GM12878 (cell line): ENCODE results near the gene HMOX1. TPM values are rescaled to one million over a fixed set of nuclear protein-coding genes. Genes with fewer than 3 reads are reported as not detected.
A peak's percentile ranks its signal among the peaks of the same experiment; 100 is the strongest.

ENCODE experiments used
- IKZF1 ChIP-seq: fragments of 450-650 bp; conservative IDR thresholded peaks from 2 replicates; pipeline ENCODE4 v1.6.1; 2017; ENCODE audit warnings: antibody characterized with exemption, mild to moderate bottlenecking
- MEF2B ChIP-seq: fragments of 450-650 bp; IDR thresholded peaks from 2 replicates; pipeline ENCODE4 v1.6.1; 2018; ENCODE audit warnings: mild to moderate bottlenecking, moderate library complexity; ENCODE audit not compliant: partially characterized antibody, poor library complexity, severe bottlenecking
- RBBP5 ChIP-seq: fragments of 200-600 bp; sonication (generic); conservative IDR thresholded peaks from 2 replicates; pipeline ENCODE4 v1.6.1; 2016
- SUZ12 ChIP-seq: fragments of 200-600 bp; sonication (generic); IDR thresholded peaks from one replicate; pipeline ENCODE4 v1.6.1; 2018; ENCODE audit warnings: antibody characterized with exemption, mild to moderate bottlenecking; ENCODE audit not compliant: unreplicated experiment
- WRNIP1 ChIP-seq: IDR thresholded peaks from 2 replicates; pipeline ENCODE4 v1.6.1; 2011; ENCODE audit warnings: low read depth, low read length, improper control_type of control experiment, borderline replicate concordance
- YY1 ChIP-seq: IDR thresholded peaks from 2 replicates; pipeline ENCODE4 v1.6.1; 2011; ENCODE audit warnings: low read depth, mild to moderate bottlenecking, low read length
- ZBED1 ChIP-seq: IDR thresholded peaks from 2 replicates; pipeline ENCODE4 v1.6.1; 2016; ENCODE audit warnings: borderline replicate concordance
- ZNF384 ChIP-seq: IDR thresholded peaks from 2 replicates; pipeline ENCODE4 v1.6.1; 2012; ENCODE audit warnings: low read depth, mild to moderate bottlenecking, low read length, improper control_type of control experiment, borderline replicate concordance
- polyA plus RNA-seq, 11 experiments: library from polyadenylated mRNA; depleted of rRNA in 4 of 11; unstranded in 6 of 11; stranded (reverse) in 5 of 11; fragments of >200 nt; fragmentation: Nextera tagmentation in 4 of 11; fragmentation: Illumina TruSeq in 1 of 11; extraction: Ambion mirVana in 4 of 11; extraction: Trizol in 1 of 11; gene quantifications; 1 replicate in 1 of 11; 2 replicates in 10 of 11; pipeline versions ENCODE4 v1.2.1 to v1.2.3, GENCODE V29; 2011 to 2016; ENCODE audit warnings: inconsistent platforms in 2 of 11, missing spikeins in 2 of 11, low read depth in 1 of 11
- total RNA-seq, 4 experiments: library from RNA; depleted of rRNA in 3 of 4; stranded (reverse); fragments of >200 nt in 3 of 4; fragmentation: Illumina TruSeq in 1 of 4; extraction: Trizol in 1 of 4; gene quantifications; 2 replicates each; pipeline versions ENCODE4 v1.2.1 to v1.2.3, GENCODE V29; 2013 to 2021
- TF ChIP-seq, protein P1 (sequence below): fragments of 450-650 bp; IDR thresholded peaks from 2 replicates; pipeline ENCODE4 v1.6.1; 2018; ENCODE audit warnings: borderline replicate concordance, mild to moderate bottlenecking; ENCODE audit not compliant: partially characterized antibody
- TF ChIP-seq, protein P2 (sequence below): fragments of 450-650 bp; IDR thresholded peaks from 2 replicates; pipeline ENCODE4 v1.6.1; 2017; ENCODE audit warnings: borderline replicate concordance
- TF ChIP-seq, protein P3 (sequence below): fragments of 450-650 bp; IDR thresholded peaks from 2 replicates; pipeline ENCODE4 v1.6.1; 2016; ENCODE audit warnings: mild to moderate bottlenecking, moderate library complexity, borderline replicate concordance
- TF ChIP-seq, protein P4 (sequence below): fragments of 150-350 bp; IDR thresholded peaks from 2 replicates; pipeline ENCODE4 v1.6.1; 2014; ENCODE audit warnings: mild to moderate bottlenecking, low read depth, low read length
- TF ChIP-seq, protein P5 (sequence below): fragments of 450-650 bp; formaldehyde crosslinking; IDR thresholded peaks from 2 replicates; pipeline ENCODE4 v1.4.0; 2020; ENCODE audit warnings: mild to moderate bottlenecking, moderate library complexity
- TF ChIP-seq, protein P6 (sequence below): IDR thresholded peaks from 2 replicates; pipeline ENCODE4 v1.6.1; 2012; ENCODE audit warnings: low read depth, low read length, improper control_type of control experiment

HMOX1 gene
- total and polyA plus RNA-seq, 10 of the 15 experiments (the other 5 are each of a cell fraction or from before 2014, with no cell fraction given) = 1.5 to 36.7 (median 18.8) TPM

DNA sequence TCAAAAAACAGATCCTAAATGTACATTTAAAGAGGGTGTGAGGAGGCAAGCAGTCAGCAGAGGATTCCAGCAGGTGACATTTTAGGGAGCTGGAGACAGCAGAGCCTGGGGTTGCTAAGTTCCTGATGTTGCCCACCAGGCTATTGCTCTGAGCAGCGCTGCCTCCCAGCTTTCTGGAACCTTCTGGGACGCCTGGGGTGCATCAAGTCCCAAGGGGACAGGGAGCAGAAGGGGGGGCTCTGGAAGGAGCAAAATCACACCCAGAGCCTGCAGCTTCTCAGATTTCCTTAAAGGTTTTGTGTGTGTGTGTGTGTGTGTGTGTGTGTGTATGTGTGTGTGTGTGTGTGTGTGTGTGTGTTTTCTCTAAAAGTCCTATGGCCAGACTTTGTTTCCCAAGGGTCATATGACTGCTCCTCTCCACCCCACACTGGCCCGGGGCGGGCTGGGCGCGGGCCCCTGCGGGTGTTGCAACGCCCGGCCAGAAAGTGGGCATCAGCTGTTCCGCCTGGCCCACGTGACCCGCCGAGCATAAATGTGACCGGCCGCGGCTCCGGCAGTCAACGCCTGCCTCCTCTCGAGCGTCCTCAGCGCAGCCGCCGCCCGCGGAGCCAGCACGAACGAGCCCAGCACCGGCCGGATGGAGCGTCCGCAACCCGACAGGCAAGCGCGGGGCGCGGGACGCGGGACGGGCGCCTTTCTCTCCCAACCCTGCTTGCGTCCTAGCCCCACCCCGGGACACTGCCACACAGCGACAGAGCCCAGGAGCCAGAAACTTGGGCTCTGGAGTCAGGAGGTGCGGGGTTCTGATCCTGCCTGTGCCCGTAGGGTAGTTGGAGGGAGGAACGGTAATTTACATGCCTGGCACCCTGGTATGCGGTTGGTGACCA lies at the start of gene HMOX1 (continued):
- TF ChIP-seq MEF2B = peak; percentile 45
- TF ChIP-seq, protein P1, sequence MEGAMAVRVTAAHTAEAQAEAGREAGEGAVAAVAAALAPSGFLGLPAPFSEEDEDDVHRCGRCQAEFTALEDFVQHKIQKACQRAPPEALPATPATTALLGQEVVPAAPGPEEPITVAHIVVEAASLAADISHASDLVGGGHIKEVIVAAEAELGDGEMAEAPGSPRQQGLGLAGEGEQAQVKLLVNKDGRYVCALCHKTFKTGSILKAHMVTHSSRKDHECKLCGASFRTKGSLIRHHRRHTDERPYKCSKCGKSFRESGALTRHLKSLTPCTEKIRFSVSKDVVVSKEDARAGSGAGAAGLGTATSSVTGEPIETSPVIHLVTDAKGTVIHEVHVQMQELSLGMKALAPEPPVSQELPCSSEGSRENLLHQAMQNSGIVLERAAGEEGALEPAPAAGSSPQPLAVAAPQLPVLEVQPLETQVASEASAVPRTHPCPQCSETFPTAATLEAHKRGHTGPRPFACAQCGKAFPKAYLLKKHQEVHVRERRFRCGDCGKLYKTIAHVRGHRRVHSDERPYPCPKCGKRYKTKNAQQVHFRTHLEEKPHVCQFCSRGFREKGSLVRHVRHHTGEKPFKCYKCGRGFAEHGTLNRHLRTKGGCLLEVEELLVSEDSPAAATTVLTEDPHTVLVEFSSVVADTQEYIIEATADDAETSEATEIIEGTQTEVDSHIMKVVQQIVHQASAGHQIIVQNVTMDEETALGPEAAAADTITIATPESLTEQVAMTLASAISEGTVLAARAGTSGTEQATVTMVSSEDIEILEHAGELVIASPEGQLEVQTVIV = no peak
- no peak for TF ChIP-seq SUZ12
- TF ChIP-seq, protein P2, sequence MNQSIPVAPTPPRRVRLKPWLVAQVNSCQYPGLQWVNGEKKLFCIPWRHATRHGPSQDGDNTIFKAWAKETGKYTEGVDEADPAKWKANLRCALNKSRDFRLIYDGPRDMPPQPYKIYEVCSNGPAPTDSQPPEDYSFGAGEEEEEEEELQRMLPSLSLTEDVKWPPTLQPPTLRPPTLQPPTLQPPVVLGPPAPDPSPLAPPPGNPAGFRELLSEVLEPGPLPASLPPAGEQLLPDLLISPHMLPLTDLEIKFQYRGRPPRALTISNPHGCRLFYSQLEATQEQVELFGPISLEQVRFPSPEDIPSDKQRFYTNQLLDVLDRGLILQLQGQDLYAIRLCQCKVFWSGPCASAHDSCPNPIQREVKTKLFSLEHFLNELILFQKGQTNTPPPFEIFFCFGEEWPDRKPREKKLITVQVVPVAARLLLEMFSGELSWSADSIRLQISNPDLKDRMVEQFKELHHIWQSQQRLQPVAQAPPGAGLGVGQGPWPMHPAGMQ = no peak
- TF ChIP-seq, protein P3, sequence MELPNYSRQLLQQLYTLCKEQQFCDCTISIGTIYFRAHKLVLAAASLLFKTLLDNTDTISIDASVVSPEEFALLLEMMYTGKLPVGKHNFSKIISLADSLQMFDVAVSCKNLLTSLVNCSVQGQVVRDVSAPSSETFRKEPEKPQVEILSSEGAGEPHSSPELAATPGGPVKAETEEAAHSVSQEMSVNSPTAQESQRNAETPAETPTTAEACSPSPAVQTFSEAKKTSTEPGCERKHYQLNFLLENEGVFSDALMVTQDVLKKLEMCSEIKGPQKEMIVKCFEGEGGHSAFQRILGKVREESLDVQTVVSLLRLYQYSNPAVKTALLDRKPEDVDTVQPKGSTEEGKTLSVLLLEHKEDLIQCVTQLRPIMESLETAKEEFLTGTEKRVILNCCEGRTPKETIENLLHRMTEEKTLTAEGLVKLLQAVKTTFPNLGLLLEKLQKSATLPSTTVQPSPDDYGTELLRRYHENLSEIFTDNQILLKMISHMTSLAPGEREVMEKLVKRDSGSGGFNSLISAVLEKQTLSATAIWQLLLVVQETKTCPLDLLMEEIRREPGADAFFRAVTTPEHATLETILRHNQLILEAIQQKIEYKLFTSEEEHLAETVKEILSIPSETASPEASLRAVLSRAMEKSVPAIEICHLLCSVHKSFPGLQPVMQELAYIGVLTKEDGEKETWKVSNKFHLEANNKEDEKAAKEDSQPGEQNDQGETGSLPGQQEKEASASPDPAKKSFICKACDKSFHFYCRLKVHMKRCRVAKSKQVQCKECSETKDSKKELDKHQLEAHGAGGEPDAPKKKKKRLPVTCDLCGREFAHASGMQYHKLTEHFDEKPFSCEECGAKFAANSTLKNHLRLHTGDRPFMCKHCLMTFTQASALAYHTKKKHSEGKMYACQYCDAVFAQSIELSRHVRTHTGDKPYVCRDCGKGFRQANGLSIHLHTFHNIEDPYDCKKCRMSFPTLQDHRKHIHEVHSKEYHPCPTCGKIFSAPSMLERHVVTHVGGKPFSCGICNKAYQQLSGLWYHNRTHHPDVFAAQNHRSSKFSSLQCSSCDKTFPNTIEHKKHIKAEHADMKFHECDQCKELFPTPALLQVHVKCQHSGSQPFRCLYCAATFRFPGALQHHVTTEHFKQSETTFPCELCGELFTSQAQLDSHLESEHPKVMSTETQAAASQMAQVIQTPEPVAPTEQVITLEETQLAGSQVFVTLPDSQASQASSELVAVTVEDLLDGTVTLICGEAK = no peak
- 0 out of 2 replicates have a peak, but pooled peaks have one; percentile 20 for TF ChIP-seq YY1
- no peak for TF ChIP-seq RBBP5
- TF ChIP-seq, protein P4, sequence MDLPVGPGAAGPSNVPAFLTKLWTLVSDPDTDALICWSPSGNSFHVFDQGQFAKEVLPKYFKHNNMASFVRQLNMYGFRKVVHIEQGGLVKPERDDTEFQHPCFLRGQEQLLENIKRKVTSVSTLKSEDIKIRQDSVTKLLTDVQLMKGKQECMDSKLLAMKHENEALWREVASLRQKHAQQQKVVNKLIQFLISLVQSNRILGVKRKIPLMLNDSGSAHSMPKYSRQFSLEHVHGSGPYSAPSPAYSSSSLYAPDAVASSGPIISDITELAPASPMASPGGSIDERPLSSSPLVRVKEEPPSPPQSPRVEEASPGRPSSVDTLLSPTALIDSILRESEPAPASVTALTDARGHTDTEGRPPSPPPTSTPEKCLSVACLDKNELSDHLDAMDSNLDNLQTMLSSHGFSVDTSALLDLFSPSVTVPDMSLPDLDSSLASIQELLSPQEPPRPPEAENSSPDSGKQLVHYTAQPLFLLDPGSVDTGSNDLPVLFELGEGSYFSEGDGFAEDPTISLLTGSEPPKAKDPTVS = peak; percentile 4; the same call in 1 of the 2 replicates
- TF ChIP-seq IKZF1 = peak; percentile 70
- TF ChIP-seq, protein P5, sequence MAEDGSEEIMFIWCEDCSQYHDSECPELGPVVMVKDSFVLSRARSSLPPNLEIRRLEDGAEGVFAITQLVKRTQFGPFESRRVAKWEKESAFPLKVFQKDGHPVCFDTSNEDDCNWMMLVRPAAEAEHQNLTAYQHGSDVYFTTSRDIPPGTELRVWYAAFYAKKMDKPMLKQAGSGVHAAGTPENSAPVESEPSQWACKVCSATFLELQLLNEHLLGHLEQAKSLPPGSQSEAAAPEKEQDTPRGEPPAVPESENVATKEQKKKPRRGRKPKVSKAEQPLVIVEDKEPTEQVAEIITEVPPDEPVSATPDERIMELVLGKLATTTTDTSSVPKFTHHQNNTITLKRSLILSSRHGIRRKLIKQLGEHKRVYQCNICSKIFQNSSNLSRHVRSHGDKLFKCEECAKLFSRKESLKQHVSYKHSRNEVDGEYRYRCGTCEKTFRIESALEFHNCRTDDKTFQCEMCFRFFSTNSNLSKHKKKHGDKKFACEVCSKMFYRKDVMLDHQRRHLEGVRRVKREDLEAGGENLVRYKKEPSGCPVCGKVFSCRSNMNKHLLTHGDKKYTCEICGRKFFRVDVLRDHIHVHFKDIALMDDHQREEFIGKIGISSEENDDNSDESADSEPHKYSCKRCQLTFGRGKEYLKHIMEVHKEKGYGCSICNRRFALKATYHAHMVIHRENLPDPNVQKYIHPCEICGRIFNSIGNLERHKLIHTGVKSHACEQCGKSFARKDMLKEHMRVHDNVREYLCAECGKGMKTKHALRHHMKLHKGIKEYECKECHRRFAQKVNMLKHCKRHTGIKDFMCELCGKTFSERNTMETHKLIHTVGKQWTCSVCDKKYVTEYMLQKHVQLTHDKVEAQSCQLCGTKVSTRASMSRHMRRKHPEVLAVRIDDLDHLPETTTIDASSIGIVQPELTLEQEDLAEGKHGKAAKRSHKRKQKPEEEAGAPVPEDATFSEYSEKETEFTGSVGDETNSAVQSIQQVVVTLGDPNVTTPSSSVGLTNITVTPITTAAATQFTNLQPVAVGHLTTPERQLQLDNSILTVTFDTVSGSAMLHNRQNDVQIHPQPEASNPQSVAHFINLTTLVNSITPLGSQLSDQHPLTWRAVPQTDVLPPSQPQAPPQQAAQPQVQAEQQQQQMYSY (CRISPR knock-in tag) = no peak
- TF ChIP-seq, protein P6, sequence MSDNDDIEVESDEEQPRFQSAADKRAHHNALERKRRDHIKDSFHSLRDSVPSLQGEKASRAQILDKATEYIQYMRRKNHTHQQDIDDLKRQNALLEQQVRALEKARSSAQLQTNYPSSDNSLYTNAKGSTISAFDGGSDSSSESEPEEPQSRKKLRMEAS = peak; percentile 89
- TF ChIP-seq ZNF384 = no peak
- TF ChIP-seq WRNIP1 = no peak
- TF ChIP-seq ZBED1 = no peak
